HG02642 (cell line): ENCODE measurements around the gene SRSF1.

Source experiments
- ATAC-seq: cut with Tn5 transposase; IDR thresholded peaks from one replicate; pipeline ENCODE4 v1.9.1; 2021; ENCODE audit warnings: mild to moderate bottlenecking; ENCODE audit not compliant: unreplicated experiment, poor library complexity

Gene SRSF1

GRCh38 chr17:58019521-58019920 is 12.5 kb upstream of the SRSF1 start:
- ATAC-seq = no peak

DNA sequence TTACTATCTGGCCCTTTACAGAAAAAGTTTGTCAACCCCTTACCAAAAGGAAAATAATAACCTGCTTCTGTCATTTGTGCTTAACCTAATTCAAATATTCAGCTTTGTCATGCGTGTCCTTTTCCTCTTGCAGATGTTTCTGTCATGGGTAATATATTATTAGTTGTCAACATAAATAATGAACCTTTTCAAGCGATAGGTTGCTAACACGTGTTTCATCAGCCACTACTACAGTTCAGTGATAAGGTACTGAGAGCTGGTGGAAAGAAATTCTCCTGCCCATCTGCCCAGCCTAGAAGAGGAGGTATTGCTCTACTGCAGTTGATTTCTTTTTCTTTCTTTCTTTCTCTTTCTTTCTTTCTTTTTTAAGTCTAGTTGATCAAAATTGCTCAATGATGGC is 12.0 kb upstream of the SRSF1 start:
- no peak for ATAC-seq

- no peak for ATAC-seq
Observed at GRCh38 chr17:58010067-58010799, 3.2 kb upstream of the SRSF1 start.

DNA sequence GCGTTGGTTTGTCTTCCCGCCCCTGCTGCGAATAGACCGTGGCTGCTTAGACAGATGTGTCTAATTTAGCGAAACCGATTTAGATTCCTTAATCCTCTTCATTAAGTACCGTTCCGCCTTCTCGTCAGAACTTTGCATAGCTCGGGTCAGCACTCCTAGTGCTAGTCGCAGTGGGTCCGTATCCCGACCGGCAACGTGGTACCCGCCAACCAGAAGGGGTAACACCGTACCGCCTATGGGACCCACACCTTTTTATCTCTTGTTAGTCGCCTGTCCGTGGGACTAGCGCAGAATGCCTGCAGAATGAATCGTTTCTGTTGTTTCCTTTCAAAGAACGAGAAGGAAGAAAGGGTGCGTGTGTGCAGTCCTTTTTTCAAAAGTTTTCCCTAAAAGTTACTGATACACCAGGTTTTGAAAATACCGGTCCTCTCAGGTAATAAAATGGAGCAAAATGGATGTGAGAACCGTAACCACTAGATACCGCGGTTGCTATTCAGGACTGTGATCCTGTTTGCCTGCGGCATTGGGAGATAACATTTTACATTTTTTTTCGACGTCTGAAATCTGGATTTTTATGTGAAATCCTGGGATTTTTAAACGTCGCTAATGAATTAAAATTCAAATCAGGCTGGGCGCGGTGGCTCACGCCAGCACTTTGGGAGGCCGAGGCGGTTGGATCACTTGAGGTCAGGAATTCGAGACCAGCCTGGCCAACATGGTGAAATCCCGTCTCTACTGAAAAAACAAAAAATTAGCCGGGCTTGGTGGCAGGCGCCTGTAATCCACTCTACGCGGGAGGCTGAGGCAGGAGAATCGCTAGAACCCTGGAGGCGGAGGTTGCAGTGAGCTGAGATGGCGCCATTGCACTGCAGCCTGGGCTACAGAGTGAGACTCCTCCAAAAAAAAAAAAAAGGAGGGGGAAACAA is 998 bp upstream of the SRSF1 start:
- ATAC-seq = peak; percentile 41

DNA sequence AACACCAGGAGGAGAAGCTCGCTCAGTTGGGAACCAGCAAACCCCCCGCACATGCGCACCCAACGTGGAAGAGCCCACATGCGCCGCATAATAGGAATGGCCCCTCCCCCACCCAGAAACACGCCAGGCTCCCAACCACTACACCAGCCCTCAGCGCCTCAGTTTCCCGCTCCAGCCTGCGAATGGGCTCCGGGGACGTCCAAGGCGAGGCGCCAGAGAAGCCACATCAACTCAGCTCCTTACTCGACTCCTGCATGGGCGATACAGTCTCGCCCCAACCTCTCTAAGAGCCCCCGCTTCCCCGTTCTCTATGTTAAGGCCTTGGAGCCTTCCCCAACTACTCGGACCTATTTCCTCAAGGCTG is 504 bp downstream of the SRSF1 start:
- ATAC-seq = peak; percentile 26

GRCh38 chr17:58005728-58006559 is 1.1 kb downstream of the SRSF1 start:
- no peak for ATAC-seq

DNA sequence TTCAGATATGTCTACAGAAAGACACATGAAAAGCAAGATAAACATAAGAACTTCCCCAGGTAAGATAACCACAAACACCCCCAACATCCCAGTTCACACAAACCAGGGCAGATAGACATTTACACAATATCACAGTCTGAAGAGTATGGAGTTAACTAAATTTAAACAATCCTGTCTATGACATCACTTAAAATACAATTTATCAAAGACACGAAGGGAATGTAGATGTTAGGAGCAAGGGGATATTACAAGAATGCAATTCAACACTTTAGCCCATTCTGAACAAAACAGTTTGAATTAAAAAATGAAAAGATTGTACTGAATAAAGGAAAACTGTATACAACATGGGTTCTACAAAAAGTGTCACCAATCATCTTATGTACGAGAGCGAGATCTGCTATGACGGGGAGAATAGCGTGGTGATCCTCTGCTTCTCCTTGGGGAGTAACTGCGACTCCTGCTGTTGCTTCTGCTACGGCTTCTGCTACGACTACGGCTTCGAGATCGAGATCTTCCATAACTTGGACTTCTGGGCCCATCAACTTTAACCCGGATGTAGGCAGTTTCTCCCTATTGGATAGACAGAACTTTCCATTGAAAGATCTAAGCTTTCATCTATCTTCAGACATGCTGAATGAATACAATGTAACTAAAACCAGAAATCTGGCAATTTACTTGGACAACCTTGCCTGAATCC is 1.9 kb downstream of the SRSF1 start:
- ATAC-seq = no peak

DNA sequence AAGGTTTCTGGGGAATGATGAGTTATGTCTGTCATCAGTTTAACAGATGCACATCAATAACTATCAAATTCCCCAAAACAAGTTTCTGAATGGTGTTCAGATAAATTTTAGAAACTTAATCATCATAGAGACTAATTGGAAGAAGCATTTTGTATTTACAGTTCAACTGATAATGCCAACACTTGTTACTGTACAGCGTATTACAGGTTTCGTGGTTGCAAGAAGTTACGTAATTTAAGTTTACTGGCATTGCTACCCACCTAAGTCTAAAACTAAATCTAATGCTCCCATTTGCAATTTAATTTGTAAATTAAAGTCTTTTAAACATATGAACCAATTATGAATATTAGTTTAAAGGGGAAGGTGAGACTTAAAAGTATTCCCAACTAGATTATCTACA is 3.0 kb downstream of the SRSF1 start:
- no peak for ATAC-seq

- ATAC-seq = no peak
Observed at GRCh38 chr17:58002973-58003372, 4.1 kb downstream of the SRSF1 start.

- no peak for ATAC-seq
Observed at GRCh38 chr17:58002154-58002948, 4.7 kb downstream of the SRSF1 start.

- ATAC-seq = no peak
Observed at GRCh38 chr17:58001461-58002124, 5.5 kb downstream of the SRSF1 start.

GRCh38 chr17:57999496-58000017 is 7.5 kb downstream of the SRSF1 start:
- ATAC-seq = no peak

- no peak for ATAC-seq
Observed at GRCh38 chr17:57999010-57999495, 8.0 kb downstream of the SRSF1 start.

- ATAC-seq = no peak
Observed at GRCh38 chr17:57997085-57997809, 9.8 kb downstream of the SRSF1 start.

- ATAC-seq = peak; percentile 70
Observed at GRCh38 chr17:57995076-57995956, 11.7 kb downstream of the SRSF1 start.

GRCh38 chr17:57994436-57994835 is 12.6 kb downstream of the SRSF1 start:
- ATAC-seq = no peak
